HG03139 (cell line): ENCODE data around the gene AK4.

Source experiments
- ATAC-seq: cut with Tn5 transposase; IDR thresholded peaks from one replicate; pipeline ENCODE4 v1.9.1; 2021; ENCODE audit not compliant: unreplicated experiment

The AK4 gene

DNA sequence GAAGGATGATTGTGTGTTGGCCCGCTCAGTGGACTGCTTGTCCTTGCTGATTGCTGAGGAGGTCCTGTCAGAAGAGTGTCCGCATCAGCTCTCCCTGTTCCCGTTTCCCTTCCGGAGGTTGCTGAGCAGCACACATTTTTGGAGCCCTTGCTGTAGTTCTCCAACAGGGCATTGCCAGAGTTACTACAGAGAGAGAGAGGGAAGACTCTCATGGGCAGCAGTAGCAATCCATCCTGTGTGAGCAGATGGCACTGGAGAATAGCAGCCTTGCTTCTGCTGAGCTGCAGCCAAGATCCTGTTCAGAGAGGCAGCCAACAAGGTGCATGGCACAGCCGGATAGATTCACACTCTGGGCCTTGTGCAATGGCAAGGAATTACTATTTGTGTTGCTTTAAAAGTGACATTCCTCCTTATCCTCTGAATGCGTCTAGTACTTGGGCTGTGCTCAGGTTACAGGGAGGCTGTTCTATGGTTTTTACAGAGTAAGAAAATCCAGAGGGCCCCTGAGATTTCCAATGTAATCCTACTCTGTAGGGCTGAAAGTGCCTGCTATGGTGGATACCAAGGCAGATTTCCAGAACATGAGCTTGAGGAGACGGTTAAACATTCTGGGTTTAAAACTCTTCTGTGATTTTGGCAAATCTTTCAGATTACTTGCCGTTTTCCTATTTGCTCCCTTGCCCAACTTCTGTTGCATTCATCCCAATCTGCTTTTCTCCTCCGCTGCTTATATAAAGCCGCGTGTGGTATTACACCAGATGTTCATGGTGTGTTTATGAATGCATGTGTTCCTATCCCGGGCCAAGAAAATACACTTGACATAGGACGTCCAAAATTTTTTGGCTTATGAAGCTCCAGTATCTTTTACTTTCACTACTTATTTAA lies 27.4 kb downstream of the AK4 start:
- no peak for ATAC-seq

DNA sequence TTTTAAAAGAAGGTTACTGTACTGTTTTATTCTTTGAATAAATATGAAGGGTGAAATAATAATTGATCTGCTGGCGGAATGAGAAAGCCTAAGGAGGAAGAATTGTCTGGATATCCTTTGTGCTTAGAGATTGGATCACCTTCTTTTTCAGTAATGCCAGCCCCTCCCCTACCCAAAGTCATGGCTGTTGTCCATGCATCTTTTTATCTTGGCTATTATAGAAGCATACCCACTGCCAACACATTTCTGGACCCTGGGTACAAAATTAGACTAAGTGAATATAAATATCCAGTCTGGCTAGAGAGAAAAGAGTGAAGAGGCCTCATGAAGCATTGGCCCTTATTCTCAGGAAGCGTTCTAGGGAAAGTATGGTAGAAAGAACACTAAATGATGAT lies 28.1 kb downstream of the AK4 start:
- ATAC-seq: no peak

DNA sequence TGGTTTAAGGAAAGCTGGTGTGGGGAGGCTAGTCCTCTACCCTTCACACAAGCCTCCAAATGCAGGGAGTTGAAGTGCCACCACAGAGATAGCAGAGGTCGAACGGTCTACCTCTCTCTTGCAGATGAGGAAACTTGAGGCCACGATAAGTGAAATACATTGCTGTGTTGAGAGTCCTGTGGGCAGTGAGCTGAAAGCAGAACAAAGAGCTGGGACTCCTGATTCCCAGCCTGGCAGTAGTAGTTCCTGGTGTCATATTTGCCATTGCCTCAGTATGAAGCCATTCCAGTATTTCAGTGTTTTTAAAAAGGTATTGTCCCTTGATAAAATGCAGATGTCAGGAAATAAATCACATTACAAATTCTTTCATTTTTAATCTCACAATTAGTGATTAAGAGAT lies 28.6 kb downstream of the AK4 start:
- no peak for ATAC-seq

DNA sequence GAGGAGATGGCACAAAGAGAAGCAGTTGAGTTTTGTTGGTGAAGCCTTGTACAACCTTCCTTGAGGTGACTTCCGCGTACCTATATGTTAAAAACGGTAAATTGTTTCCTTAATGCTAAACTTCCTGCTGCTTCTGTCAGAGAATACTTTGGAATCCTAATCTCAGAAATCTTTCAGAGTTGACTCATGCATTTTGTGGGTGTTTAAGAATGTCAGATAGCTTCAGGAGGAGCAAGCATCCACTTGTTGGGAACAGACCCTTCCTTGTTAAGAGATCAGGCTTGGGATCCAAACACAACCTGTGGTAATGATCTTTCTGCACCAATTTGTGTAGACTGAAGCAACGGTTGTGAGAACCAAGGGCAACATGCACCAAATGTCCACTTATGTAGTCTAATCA lies 29.5 kb downstream of the AK4 start:
- ATAC-seq: no peak

DNA sequence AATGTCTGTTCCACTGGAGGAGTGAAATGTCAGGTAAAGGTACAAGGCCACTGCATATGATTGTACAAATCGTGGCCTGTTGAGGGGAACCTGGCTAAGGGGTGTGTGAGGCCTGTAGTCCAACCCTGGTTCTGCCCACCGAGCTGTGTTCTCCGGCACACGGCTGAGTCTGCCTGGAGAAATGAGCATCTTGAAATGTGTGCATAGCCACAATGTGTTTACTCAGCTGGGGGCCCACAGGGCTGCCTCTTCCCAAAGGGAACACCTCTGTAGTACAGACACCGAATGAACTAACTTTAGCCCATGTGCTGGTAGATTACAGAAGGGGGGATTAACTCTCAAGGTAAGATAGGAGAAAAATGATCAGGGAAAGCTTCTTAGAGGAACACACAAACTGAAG lies 30.2 kb downstream of the AK4 start:
- ATAC-seq: no peak

DNA sequence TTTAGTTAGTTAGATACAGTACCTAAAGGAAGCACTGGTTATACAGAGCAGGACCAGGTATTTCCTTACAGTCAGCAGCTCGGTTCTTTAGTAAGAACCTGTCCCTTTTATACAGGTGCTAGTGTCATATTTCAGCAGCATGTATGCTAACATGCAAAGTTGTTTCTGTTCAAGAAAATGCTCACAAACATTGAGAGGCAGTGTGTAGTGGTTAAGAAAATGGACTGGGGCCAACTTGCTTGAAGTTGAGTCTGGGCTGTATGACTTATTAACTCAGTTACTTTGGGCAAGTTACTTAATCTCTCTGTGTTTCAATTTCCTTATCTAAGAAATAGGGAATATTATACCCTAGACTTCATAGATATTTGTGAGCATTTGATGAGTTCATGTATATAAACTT lies 31.1 kb downstream of the AK4 start:
- no peak for ATAC-seq

DNA sequence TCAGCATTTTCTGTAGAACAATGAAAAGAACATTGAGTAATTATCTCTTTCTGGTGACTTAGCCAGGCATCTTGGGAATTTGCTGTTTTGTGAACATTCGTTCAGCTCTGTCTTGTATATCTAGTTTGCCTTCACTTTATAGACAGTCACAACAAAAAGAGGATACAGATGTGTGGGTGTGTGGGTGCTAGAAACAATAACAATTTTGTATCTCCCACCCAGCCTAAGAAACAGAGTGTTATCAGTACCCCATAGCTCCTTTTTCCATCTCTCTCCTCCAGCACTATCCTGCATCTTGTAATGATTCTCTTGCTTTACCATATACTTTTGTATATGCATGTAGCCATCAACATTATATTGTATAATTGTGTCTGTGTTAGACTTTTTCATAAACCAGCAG lies 33.0 kb downstream of the AK4 start:
- no peak for ATAC-seq

DNA sequence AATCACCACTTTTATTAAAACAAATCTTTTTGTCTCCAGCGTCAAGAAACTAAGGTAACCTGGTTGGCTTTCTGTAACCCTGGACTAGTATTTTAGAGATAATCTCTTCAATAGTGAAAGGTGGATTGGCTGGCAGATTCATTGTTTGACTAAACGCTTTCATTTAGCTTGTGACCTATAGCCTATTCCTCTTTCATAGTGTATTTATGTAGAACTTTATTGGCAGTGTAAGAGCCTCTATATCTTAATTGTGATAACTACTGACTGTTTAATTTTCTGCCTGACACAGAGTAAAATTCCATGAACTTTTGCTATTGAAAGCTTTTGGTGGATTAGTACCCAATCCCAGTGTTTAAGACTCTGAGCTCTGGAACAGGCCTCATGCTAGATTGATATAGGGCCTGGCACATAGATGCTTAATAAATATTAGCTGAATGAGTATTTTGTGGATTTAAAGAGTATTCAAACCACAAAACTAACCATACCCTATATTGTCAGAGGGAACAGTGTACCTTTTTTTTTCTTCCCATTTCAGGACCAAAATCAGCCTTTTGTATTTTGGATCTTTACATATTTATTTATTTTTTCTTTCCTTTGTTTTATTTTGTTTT lies 34.8 kb downstream of the AK4 start:
- no peak for ATAC-seq

DNA sequence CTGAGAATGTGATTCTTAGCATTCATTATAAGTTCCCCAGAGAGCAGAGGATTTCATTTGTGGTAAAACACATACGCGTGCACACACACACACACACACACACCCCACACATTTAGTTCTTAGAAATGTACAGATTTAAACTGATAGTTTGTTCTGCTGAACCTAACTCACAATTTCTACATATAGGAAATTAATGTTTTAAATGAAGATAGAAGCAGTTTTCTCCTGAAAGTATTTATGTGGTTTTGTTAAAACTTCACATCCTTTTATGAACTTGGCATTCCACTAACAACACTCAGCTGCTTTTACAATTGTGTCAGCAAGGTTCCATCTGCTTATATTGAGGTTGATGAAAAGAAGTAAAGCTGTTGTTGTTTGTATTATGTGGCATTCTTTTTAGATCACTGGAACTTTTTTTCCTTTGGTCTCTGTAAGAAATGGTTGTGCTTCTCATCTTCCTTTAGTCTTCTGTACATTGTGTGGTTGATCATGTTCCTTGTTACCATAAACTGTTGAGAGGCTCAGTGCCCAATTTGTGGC lies 41.6 kb downstream of the AK4 start:
- ATAC-seq: no peak

DNA sequence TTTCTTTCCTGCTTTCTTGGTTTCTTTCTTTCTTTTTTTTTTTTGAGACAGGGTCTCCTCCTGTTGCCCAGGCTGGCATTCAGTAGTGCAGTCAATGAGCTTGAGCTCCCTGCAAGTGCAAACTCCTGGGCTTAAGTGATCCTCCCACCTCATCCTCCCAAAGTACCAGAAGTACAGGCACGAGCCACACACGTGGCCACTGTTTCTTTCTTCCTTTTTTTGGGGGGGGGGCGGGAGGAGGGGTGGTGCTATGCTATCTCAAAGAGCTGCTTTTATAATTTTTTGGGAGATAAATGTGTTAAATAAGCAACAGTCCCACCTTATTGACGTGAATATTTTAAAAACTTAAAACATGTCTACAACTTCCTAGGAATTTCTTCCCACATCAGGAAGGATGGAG lies 42.2 kb downstream of the AK4 start:
- ATAC-seq: no peak

DNA sequence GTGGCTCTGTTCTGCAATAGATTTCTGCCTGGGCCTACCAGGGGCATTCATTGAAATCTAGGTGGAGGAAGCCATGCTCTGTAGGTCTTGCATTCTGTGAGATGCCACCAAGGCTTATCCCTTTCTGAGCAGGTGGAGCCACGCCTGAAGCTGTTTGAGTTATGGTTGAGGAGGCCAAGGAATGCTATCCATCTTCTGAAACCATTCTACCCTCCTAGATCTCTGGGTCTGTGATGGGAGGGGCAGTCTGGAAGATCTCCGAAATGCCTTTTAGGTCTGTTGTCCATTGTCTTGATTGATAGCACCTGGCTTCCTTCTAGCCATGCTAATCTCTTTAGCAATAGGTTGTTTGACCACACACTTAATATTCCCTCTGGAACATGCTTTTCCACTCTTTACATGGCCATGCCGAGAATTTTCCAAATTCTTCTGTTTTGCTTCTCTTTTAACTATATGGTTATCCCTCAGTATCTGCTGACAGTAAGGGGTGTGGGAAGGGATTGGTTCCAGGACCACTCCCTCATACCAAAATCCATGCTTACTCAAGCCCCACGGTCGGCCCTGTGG lies 45.2 kb downstream of the AK4 start:
- no peak for ATAC-seq

DNA sequence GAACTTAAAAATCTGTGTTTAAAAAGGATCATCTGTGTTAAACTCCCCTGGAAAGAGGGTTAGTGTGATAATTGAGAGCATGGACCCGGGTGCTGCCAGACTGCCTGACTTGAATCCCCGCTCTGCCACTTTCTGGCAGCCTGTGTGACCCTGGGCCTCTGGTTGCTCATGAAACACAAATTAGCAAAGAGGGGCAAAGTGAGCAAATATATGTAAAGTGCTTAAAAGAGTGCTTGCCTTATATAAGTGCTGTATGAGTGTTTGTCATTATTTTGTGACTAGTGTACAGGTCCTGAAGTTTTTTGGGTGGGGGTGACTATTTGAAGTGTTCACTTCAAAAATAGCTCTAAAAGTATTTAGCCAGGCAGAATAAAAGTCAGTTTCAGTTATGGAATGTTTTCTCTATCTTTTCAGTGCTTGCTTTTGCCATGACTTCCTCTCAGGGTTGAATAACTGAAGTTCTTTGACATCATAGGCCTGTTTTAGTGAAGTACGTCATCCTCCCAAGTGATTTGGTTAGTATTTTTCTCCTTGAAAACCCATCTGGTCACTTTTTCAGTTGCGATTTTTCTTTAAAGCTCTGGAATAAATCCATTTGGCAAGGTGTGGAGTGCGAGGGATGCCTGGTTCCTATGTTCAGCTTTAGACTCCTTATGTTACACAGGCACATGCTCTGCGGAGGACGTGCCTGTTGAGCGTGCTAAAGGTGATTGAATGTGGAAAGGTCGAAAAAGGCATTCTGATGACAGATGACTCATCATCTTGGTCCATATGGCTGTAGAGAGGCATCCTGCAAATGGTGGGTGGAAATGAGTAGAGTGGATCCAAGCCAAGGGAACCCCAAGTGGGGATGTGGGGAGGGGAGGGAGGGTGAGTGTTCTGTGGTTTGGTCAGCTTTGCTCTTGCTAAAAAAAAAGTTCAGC lies 47.8 kb downstream of the AK4 start:
- ATAC-seq: no peak

DNA sequence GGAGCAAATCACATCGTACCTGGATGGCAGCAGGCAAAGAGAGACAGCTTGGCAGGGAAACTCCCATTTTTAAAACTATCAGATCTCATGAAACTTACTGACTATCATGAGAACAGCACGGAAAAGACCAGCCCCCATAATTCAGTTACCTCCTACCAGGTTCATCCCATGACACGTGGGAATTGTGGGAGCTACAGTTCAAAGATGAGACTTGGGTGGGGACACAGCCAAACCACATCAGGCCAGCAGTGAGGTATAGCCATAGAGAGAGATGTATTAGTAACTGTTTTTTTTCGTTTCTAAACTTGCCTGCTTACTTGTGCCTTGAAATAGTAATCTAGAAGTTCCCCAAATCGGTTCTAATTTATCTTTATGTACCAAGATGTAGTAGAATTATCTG lies 48.9 kb downstream of the AK4 start:
- no peak for ATAC-seq

DNA sequence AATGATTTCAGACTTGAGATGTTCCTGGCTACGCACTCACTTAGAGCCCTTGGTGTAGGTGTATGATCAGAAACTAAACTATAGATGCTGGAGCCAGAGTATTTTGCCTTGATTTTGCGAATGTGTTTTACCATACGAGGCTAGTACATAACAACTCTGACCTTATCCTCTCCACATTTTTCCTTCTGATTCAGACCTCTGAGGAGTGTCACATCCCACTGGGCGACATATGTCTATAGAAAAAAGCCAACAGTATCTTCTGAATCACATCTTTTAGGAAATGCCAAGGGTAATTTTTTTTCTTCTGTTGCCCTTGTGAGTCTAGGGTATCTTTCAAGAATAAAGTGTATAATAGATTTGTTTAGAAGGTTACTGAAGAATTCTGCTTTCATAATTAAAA lies 49.6 kb downstream of the AK4 start:
- no peak for ATAC-seq

DNA sequence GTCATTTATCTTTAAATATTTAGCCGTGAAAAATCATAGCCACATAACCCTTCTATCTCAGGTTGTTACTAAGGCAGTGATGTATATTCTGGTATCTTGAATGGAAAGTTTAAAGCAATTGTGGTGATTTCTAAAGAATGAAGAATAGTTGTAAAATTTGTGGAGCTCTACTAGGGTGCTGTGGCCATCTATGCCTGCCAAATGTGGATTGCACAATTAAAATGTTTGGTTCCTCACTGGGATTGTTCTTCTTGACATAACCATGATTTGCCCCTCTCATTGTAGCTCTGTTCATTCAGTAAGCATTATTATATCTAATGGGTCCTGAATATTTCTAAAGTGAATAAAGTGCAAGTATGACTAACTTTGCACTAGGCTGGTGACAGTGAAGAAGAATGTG lies 50.1 kb downstream of the AK4 start:
- ATAC-seq: no peak

DNA sequence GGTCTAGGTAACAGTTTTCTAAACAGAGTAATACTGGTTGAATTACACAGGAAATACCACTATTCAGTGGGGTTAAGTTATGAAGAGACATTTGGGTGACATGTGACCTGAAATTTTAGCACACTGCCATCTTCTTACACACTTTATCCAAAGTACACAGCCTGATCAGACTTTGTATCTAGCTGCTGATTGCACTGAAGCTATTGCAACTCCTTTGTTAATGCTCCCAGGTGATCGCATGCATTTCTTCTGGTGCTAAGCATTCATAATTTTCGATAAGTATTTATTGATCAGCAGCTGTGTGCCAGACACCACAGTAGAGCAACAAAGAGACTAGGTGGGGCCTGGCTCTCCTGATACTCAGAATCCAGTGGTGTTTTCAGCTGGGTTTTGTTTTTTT lies 52.4 kb downstream of the AK4 start:
- no peak for ATAC-seq

DNA sequence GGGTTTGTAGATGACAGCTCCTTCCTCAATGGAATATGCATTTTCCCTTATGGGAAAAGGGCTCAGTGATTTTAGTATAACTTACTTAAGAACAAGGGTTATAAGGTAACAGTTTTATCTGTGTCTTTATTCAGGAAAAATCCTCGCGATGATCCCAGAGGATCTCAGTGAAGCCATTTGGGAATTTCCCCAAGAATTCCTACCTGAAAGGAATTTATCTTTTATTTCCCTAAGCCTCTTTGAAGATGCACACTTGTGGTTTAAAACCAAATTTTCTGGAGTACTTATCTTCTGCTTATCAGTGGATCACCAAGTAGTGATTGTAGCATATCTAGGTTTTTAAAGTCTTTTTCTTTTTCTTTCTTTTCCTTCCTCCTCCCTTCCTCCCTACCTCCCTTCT lies 58.8 kb downstream of the AK4 start:
- ATAC-seq: no peak

DNA sequence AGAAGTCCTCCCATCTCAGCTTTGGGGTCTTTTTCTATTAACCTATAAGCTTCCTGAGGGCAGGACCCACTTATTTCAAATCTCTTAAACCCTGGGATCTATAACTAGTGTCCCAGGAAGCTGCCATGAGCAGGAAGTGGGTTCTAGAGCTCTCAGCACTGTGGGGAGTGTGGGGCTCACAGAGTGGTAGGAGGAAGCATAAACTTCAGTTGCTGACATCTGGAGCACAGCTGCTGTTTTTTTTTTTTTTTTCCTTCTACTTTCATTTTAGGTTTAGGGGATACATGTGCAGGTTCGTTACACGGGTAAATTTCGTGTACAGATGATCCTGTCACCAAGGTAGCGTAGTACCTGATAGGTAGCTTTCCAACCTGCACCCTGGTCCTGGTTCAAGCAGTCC lies 59.3 kb downstream of the AK4 start:
- peak; percentile 73 for ATAC-seq

DNA sequence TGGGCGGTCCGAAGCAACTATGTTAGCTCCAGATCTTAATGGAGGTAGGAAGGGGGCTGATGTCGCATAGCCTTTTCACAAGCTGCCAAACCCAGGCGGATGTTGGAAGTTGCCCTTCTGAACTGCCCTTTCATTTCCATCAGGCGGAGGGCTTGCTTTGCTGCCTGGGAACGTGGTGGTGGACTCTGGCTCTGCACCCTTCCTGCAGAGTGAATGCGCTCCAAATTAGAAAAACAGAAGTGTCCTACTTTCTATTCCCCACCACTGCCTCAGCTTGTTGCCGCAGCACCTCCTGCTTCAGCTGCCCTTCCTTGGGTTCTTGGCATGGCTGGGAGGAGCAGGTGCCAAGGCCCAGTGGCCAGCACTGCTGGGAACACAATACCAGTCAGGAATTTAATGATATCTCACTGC lies 60.6 kb downstream of the AK4 start:
- no peak for ATAC-seq

DNA sequence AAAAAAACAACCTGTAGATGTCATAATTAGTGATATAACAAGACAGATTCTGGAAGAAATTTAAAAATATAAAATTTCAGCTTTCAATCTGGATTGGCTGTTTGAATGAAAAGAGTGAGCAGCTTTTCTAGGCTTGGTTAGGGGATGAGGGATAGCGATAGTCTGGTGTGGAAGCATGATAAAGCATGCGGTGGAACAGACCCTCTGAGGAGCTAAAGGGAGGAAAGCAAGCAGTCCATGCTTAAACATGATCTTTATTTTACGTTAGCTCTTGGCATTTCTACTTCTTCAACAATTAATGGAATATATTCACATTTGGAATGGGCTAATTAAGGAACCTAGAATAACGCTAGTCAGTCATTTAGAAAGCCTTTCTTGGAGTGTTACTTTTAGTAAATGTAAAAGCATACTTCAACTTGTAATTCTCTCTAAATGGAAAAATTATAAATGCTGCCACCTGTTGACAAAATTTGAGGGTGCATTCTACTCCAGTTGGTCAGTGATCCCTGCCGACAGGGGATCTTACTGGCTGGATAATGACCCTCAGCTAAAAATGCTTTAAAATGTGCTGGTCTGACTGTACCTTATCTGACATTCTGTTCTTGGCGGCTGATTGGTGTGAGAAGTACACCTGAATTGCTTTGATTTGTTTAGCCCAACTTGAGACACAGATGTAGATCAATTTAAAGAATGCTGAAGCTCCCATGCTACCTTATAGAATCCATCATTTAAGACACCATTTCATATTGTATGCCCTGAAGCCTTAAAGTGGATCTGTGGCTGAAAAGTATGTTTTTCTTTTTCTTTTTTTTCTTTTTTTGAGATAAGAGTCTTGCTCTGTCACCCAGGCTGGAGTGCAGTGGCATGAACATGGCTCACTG lies 61.2 kb downstream of the AK4 start:
- ATAC-seq: no peak
